Tongue (tissue), 2 donors: ENCODE results near the gene SPTBN1. TPM values are rescaled to one million over a fixed set of nuclear protein-coding genes. Genes with fewer than 3 reads are reported as not detected.

Experiments
- DNase-seq: peaks from one replicate; pipeline ENCODE4 v3.0.0-alpha.2; 2015
- total RNA-seq: library from RNA; depleted of rRNA; stranded (reverse); fragments of >200 nt; gene quantifications from one replicate; pipeline ENCODE4 v1.2.3, GENCODE V29; 2014

Gene SPTBN1
- total RNA-seq, 1 donor from 2014 or later = 402 TPM

DNA sequence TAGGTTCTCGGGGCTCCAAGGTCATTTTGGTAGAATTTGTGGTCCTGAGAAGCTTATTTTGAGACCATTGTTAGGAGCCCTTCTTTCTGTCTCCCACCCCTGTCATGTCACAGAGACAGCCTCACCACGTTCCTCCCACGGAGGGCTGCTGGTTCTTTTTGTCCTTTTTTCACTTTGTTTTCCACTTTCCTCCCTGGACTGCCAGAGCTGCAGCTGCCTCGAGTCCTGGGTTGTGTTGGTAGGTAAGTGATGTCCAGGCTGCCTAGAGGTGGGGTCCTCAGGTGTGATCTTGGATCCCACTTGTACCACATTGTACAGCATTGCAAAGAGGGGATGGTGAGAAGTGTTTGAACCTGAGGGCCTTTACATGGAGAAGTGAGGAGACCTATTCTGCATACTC is 137.1 kb downstream of the SPTBN1 start:
- DNase-seq = no peak

DNA sequence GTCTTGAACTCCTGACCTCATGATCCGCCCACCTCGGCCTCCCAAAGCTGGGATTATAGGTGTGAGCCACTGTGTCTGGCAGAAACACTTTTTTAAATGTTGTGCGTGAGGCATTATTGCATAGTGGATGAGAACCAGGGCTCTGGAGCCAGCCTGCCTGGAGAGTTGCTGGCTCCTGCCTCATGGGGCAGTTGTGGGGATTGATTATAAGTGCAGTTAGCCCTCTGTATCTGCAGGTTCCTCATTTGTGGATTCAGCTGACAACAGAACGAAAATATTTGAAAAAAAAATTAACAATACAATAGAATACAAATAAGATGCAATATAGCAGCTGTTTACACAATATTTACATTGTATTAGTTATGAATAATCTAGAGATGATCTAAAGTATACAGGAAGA is 137.9 kb downstream of the SPTBN1 start:
- no peak for DNase-seq

DNA sequence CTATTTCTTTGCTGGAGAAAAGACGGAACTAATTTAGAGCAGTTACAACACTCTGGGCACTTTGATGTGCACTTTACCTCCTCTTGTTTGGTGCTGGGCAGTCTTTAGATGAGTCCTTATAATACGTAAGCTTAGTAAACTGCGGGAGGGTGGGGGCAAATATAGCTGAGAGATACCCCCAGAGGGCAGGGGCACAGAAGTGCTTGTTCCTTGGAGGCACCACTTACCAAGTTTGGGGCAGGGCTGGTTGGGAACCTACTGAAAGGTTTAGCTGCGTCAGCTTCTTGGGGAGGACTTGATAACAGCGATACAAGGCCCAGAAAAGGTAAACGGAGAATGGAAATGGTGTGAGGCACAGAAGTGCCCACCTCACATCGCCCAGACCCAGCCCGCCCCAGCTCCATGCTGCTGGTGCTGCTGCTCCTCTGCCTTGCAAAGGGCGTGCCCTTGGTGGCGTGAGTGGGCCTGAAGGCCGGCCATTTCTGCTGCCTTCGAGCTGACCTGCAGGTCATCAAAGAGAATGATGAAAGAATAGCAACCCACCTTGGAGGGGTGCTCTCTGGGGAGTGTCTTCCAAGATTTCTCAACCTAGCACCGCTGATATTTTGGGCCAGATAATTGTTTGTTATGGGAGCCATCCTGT is 139.2 kb downstream of the SPTBN1 start:
- no peak for DNase-seq

DNA sequence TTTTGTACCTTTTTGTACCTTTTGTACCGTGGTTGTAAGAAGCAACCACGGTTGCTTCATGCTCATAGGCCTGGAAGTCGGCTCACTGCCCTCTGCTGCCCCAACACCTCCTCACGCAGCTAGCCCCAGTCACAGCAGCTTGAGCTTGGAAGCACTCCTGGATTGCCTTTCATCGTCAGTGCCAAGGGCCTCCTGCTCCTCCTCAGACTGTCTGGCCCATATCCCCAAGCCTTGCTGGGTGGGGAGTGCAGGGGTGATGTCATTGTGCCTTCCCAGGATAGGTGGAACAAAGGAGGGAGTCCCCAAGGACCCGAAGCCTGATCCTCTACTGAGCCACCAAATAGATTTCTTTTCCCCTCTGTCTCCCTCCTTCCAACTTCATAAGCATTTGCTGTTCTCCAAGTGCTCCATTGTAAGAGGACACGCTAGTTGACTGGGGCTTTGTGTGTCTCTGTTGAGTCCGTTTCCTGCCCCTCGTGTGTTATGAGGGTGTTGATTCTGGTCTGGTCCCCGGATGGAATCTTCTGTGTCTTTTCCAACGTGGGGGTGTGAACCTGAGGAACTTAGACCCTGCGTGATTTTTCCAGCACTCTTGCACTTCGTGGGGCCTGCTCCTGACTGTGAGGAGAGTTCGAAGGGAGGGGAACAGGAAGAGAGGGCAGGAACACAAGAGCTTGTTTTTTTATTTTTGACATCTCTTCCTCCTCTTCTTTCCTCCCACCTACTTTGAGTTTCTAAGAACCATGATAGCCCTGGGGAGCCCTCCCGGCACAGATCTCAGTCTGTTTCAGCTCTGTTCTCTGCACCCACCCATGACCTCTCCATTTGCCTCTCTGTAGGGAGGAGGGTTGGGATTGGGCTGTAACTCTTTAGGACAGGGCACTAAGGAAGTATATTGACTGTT is 140.1 kb downstream of the SPTBN1 start:
- peak; percentile 24 for DNase-seq

DNA sequence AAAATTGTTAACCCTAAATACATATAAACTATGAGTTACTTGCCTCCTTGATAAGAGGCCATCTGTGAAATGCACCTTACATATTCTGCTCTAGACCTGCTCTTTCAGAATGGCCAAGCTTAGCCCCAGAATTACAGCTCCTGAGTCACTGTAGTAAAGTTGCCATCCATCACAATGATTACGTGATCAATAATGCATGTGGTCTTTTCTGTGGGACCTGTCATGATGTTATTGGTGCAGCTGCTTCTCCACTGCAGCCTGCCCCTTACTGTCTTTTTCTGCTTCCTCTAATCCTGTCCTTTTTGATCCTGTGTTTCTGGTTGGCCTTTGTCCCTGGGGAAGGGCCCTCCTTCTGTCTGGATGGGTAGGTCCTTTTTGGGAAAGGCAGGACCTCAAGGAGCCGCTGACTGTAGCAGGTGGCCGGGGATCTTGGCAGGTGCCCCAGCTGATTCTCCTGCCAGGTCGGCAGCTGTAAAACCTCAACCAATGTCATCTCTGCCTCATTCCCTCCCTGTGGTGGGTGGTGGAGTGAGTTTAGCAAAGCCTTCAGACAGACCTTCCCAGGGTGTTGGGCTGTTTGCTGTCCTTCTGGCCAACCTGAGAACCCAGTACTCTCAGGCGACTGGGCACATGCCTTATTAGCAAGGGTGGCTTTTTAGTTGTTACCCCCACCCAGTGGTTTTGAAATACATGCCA is 141.2 kb downstream of the SPTBN1 start:
- peak; percentile 66 for DNase-seq

DNA sequence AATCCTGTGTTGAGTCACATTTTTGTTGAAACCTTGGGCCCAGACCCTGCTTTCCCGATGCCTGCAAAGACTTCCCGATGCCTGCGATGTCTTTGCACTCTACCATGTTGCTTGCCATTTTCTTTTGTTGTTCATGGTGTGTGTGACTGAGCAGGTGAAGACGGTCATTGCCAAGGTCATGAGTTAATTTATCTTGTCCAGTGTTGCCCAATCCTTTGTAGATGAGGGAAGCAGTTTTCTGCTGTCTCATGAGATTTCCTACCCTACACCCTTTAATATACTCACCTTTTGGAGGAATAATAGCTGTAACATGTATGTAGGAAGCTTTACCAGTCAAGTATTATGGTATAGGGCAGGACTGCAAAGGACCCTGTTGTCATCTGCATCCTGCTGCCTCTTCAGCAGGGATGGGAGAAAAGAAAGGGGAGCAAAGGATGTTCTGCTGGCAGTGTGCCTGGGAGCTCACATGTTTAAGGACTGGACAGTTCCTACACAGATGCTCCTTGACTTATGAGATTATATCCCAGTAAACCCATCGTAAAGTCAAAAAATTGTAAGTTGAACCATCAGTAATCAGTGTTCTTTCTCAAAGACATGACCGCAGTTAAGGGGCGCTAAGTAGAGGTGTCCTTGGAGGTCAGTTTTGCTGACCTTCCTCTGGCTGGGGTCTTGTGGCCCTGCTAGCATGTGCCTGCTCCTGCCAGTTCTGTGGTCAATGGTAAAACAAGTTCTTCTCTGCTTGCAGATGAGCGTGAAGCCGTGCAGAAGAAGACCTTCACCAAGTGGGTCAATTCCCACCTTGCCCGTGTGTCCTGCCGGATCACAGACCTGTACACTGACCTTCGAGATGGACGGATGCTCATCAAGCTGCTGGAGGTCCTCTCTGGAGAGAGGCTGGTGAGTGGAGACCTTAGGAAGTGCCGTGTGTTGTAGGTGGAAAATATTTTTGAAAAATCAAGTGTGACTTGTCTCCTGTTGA is 142.5 kb downstream of the SPTBN1 start:
- DNase-seq = no peak

DNA sequence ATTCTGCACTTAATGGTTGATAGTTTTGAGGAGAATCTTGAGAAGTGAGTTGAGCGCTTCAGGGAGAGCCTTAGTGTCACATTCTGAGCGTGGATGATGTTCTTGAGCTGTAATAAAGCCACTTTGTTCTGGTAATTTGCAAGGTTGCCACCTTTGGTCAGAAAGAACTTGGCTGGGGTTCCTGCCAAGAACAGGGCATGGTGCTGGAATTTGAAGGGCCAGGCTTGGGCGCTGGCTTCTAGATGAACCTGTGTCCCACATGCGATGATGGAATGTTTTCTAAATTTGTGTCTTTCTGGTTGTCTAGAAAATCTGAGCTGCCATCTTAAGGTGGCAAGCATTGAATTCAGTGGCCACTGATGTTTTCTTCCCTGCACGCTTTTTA is 143.2 kb downstream of the SPTBN1 start:
- no peak for DNase-seq

DNA sequence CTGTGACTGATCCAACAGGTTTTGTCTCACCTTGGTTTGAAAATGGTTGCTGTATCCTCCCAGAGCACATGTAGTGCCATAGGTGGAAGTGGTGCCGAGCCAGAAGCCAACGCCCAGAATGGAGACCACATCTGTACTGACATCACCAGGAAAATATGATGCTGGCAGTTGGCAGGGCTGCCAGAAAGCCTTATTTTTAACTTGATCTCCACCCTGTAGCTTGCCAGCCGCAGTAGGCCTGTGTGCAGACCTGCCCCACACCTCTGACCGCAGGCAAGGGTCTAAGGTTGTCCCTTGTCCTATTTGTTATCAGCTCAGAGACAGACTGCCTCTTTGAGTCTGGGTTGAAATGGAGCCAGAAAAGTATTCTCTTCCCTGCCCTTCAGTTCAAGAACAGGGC is 143.8 kb downstream of the SPTBN1 start:
- peak; percentile 66 for DNase-seq

DNA sequence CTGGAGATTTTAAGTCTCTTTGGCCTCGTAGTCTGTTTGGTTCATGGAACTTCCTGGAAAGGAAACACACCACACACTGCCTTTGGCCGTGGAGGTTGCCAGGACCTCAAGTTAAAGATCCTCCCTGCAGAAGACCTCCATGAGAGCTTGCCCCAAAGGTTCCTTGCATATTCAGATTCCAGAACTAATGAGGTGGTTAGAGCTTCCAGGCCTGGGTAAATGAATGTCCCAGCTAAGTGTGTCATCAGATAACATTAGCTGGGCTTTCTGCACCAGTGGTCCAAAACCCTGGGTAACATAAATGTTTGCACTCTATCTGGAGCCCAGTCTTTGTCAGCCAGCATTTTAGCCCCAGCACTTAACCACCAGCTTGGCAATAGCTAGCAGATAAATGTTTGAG is 145.2 kb downstream of the SPTBN1 start:
- DNase-seq = no peak

DNA sequence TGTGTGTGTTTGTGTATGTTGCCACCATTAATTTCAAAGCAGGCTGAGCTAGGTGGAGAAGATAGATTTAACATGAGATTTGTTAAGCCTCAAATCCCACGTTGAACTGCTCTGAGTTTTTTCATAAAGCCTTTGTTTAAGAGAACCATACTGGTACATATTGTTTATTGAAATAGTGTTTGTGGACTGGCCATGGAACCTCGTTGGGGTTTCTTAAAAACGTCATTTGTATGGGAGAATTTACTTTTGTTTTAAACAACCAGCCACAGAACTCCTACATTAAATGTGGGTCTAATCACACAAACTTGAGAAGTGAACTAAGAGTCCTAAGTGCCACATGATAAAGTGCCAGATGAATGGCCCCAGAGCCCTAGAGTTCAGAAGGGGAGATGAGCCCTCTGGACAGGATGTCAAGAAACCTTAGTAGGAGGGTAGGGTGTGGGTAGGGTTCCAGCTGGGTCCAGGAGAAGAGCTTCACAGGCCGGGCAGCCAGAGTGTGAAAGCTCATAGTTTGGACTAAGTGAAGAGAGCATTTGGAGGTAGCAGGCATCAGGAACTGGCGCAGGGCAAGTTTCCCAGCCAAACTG is 146.7 kb downstream of the SPTBN1 start:
- DNase-seq = no peak

DNA sequence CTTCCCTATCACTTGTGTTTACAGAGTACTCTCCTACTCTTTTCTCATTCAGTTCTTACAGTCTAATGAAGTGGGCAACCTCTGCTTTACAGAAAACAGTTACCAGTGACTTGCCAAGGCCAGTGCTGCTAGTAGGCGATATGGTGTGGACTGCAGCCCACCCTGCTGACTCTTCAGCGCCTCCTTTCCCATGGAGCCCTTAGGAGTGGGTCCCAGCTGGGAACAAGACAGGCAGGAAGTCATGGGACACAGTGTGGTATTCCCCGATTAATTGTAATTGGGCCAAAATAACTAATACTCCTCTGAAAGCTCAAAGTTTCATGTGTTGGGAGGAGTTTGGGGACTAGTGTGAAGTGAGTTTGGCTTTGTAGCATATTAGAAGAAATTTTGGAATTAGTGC is 147.2 kb downstream of the SPTBN1 start:
- DNase-seq = no peak

DNA sequence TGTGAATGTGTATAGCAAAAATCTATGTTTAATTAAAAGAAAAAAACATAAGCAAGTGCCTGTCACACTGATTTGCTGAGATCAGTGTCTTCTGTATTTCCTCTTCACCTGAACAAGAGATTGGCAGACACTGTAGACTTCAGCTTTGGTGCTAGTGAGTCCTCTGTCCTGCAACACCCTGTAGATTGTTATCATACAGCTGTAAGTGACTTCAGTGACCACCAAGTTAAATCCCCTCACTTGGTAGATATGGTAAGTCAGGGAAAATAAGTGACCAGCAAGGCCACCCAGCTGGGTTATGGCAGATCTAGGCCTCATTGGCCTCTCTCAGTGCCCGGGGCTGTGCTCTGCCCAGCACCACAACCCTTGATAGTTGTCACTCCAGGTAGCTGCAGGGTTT is 147.7 kb downstream of the SPTBN1 start:
- no peak for DNase-seq

DNA sequence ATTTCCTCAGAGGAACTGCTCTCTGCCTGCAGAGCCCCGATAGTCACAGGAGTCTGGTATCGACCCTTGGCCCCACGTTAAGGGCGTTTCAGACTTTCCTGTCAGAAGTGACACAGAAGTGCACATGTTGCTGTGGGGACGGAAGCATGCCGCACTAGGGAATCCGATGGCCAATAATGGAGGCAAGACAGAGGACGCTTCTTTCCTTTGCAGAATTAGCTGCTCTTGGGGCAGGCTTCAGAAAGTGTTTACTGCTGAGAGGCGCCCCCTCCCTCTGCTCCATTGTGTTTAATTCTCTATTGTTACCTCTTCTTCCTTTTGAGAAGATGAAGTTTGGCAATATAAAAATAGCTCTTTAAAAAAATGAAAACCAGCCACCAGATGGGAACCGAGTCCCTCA is 148.7 kb downstream of the SPTBN1 start:
- DNase-seq = no peak

DNA sequence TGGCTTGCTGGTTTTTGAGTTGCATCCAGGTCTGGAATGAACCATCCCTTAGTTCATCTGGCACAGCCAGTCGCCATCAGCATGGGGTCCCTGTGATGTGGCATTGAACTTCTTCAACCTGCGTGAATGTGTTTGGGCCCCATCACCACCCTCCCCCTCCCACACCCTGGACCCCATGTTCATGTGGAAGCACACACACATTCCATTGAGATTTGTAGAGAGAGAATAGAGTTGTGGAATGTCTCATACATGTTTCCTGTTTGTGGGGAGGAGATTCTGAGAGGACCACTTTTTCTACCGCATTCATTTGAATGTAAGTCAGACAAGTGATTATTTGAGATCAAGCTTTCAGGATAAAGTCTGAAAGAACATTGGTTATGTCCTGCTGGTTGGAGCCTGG is 149.7 kb downstream of the SPTBN1 start:
- DNase-seq = no peak

DNA sequence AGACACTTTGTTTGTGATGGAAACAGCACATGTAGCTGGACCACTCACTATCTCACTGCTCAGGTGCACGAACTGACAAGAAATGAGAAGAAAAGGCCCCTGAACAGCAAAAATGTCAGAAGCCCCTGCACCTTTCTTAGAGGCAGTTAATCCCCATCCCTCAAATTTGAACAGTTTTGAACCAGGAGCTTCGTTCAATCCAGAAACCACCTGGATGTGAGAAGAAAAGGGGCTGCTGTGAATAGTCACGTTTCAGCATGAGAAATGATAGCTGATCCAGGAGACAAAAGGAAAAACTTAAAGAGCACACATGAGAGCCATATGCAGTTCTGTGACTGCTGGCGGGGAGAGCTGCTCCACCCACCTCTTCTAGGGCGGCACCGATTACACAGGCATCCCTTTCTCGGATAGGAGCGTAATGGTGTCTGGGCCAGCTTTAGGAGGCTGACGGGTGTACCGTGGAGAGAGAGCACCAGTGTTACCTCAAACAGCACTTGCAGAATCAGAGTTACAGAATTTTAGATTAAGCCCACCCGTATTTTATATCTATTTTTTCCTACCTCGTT is 150.3 kb downstream of the SPTBN1 start:
- DNase-seq = peak; percentile 57

DNA sequence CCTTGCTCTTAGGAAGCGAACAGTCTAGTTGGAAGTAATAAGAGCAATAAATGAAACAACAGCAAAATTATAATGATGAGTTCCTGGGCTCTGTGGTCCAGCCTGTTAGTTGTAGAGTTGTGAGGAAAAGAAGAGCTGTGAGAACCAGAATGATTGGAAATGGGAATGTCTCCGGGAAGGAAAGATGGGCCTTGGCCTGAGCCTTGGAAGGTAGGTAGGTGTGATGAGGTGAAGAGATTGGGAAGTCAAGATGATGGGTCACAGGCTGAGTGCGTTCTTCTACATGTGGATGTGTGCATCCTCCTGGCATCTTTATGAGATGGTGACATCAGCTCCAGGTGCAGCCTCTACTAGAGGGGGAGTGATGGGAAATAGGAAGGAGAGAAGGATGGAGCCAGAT is 152.1 kb downstream of the SPTBN1 start:
- DNase-seq = no peak

DNA sequence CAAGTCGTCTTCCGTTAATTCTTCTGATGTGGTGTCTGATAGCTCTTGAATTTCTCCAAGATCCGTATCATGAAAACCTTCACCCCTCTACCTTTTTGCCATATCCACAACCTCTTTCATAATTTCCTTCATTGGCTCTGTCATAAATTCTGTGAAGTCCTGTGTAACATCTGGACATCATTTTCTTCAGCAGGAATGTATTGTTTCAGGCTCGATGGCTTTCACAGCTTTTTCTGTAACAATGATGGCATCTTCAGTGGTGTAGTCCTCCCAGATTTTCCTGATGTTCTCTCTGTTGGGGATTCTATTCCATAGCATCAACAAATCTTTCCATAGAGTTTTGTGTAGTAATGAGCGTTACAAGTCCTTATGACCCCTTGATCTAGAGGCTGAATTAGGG is 153.1 kb downstream of the SPTBN1 start:
- DNase-seq = no peak

DNA sequence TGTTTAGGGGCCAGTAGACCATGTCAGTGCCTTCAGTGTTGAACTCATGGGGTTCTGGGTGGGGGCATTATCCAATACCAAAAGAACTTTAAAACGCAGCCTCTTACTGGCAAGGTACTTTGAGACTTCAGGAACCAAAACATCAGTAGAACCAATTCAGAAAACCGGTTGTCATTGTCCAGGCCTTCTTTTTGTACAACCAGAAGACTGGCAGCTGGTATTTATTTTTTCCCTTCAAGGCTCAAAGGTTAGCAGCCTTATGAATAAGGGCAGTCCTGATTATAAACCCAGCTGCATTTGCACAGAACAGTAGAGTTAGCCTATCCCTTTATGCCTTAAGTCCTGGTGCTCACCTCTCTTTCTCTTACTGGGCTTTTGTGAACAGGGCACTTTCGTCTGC is 153.5 kb downstream of the SPTBN1 start:
- no peak for DNase-seq

DNA sequence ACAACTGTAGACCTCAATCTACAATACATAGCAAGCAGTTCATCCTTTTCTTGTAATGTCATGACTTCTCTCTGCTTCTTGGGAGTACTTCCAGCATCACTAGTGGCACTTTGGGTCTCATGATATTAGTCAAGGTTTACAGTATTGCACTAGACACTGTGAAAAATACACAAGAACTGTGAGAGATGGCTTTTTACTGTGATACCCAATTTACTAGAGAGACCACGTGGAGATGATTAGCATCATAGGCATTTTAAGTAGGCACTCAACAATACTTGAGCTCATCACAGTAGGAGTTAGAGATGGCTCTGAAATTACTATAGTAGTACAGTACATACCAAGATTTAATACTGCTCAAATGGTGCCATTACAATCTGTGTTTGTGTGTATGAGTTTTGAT is 154.6 kb downstream of the SPTBN1 start:
- no peak for DNase-seq

DNA sequence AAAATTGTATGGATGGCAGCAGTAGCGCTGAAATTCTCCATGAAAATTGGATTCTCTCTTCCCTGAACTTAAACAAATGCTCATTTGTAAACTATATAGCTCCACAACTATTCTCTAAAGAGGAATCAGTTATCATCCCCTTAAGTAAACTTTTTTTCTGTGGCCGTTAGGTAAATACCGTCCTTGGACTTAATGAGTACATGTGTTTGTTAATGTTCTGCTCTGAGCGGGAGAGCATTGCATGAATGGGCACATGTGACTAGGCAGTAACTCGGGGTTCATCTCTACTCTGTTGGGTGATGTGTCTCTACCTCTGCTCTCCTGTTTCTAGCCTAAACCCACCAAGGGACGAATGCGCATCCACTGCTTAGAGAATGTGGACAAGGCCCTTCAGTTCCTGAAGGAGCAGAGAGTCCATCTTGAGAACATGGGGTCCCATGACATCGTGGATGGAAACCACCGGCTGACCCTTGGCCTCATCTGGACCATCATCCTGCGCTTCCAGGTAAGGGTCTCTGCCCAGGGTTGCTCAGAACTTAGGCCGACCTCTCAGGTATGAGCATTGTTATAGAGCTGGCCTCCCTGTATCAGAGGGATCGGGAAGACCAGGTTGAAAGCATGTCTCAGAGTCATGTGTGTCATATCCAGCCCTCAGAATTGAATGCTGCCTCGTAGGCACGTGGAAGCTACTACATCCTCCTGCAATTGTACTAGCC is 155.9 kb downstream of the SPTBN1 start:
- no peak for DNase-seq

DNA sequence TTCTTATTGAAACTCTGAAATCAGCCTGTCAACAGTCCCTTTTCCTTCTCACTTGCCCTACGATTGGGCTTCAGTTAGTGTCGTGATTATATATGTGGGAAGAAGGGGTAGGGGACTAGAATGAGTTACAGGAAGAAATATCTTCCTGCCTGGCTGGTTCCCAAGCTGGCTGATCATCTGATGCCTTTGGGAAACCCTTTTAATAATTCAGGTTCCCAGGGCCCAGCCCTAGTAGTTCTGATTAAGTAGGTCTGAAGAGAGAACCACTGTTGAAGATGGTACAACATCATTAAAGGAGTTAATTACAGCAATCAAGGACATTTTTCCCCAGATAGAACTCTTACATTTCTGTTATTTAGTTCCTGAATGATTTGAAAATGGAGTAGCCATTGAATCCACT is 157.3 kb downstream of the SPTBN1 start:
- no peak for DNase-seq
